ENCODE results near the gene CNNM4.

DNA sequence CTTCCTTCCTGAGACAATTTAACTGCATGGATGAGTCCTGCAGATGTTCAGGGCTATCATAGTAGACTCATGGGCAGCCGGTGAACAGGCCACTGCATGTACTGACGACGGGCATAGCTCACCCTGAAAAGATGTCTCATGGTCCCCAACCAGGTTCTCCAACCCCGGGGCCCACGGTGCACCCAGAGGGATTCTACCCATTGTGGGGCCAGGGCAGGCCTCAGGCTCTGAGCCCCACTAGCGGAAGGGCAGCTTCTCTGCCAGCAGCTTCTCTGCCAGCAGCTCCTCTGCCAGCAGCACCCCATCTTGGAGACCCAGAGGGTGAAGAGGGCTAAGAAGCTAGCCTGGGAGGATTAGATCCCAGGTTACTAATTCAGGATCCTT is 3.2 kb upstream of the CNNM4 start:
- TF ChIP-seq POLR2A (IDR thresholded peaks at IDR 0.05), result no peak
- TF ChIP-seq, protein P1, sequence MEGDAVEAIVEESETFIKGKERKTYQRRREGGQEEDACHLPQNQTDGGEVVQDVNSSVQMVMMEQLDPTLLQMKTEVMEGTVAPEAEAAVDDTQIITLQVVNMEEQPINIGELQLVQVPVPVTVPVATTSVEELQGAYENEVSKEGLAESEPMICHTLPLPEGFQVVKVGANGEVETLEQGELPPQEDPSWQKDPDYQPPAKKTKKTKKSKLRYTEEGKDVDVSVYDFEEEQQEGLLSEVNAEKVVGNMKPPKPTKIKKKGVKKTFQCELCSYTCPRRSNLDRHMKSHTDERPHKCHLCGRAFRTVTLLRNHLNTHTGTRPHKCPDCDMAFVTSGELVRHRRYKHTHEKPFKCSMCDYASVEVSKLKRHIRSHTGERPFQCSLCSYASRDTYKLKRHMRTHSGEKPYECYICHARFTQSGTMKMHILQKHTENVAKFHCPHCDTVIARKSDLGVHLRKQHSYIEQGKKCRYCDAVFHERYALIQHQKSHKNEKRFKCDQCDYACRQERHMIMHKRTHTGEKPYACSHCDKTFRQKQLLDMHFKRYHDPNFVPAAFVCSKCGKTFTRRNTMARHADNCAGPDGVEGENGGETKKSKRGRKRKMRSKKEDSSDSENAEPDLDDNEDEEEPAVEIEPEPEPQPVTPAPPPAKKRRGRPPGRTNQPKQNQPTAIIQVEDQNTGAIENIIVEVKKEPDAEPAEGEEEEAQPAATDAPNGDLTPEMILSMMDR (IDR thresholded peaks at IDR 0.05), result no peak

Data from Peyer's patch (tissue), 4 donors.